ENCODE results near the gene ATP8B3. TPM values are rescaled to one million over a fixed set of nuclear protein-coding genes. Genes with fewer than 3 reads are reported as not detected.

Gene ATP8B3, protein sequence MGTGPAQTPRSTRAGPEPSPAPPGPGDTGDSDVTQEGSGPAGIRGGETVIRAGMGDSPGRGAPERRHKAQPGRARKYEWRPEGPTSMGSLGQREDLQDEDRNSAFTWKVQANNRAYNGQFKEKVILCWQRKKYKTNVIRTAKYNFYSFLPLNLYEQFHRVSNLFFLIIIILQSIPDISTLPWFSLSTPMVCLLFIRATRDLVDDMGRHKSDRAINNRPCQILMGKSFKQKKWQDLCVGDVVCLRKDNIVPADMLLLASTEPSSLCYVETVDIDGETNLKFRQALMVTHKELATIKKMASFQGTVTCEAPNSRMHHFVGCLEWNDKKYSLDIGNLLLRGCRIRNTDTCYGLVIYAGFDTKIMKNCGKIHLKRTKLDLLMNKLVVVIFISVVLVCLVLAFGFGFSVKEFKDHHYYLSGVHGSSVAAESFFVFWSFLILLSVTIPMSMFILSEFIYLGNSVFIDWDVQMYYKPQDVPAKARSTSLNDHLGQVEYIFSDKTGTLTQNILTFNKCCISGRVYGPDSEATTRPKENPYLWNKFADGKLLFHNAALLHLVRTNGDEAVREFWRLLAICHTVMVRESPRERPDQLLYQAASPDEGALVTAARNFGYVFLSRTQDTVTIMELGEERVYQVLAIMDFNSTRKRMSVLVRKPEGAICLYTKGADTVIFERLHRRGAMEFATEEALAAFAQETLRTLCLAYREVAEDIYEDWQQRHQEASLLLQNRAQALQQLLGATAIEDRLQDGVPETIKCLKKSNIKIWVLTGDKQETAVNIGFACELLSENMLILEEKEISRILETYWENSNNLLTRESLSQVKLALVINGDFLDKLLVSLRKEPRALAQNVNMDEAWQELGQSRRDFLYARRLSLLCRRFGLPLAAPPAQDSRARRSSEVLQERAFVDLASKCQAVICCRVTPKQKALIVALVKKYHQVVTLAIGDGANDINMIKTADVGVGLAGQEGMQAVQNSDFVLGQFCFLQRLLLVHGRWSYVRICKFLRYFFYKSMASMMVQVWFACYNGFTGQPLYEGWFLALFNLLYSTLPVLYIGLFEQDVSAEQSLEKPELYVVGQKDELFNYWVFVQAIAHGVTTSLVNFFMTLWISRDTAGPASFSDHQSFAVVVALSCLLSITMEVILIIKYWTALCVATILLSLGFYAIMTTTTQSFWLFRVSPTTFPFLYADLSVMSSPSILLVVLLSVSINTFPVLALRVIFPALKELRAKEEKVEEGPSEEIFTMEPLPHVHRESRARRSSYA (N-terminal part only)
- total RNA-seq: 1 to 10 TPM; 1.9 to 2.5 TPM
- 1 to 10 TPM in 5 of 6 donors, under 1 TPM in 1; 0.89 to 2.1 (median 1.3) TPM for polyA plus RNA-seq (ENCODE audit: insufficient read length in 6 of 6)
- long read RNA-seq, donor 1: 0 reads
- long read RNA-seq, donor 2: 0 reads
- long read RNA-seq, donor 3: 0 reads
- long read RNA-seq, donor 4: 0 reads
- long read RNA-seq, donor 5: 0 reads
- long read RNA-seq, donor 6: 0 reads
- long read RNA-seq, donor 7: 0 reads
- long read RNA-seq, donor 8: 0 reads
- long read RNA-seq, donor 9: 0 reads
- long read RNA-seq, donor 10, partial matches to known transcripts: 1 of 1 reads
- long read RNA-seq, donor 10, other reads (novel, unspliced or antisense): 0 of 1 reads
- long read RNA-seq, donor 11: 0 reads
- long read RNA-seq, donor 12: 0 reads

GRCh38 chr19:1811942-1812425, at the start of gene ATP8B3:
TSS of gene ATP8B3 (minus strand) at chr19:1812276. CDS start at chr19:1811736, 540 bp downstream.
- H3K4me1 ChIP-seq: peaks cover 11 to 21% of the 10 kb centered on the region in 2 donors
- no peaks in the 10 kb centered on the region for H3K9me3 ChIP-seq
- TF ChIP-seq, protein P1, sequence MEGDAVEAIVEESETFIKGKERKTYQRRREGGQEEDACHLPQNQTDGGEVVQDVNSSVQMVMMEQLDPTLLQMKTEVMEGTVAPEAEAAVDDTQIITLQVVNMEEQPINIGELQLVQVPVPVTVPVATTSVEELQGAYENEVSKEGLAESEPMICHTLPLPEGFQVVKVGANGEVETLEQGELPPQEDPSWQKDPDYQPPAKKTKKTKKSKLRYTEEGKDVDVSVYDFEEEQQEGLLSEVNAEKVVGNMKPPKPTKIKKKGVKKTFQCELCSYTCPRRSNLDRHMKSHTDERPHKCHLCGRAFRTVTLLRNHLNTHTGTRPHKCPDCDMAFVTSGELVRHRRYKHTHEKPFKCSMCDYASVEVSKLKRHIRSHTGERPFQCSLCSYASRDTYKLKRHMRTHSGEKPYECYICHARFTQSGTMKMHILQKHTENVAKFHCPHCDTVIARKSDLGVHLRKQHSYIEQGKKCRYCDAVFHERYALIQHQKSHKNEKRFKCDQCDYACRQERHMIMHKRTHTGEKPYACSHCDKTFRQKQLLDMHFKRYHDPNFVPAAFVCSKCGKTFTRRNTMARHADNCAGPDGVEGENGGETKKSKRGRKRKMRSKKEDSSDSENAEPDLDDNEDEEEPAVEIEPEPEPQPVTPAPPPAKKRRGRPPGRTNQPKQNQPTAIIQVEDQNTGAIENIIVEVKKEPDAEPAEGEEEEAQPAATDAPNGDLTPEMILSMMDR (IDR thresholded peaks at IDR 0.05): no peak
- peak within 1 kb of the TSS; percentile 38 to 57 for H3K4me3 ChIP-seq
- H3K27ac ChIP-seq: peak within 1 kb of the TSS in 1 of 2 donors; percentile 81
- no peak for DNase-seq
- H3K36me3 ChIP-seq: peaks cover 0 to 26% of the 10 kb centered on the region in 2 donors
- H3K27me3 ChIP-seq: no peaks in the 10 kb centered on the region
- no peak for ATAC-seq
- intact Hi-C loops (cut with DNase I): no loop called here

GRCh38 chr19:1861599-1862031, 49.5 kb upstream of the ATP8B3 start:
- no peak for ATAC-seq
- no peak for DNase-seq
- Histone ChIP-seq H3K9me3 (no peaks in the 10 kb centered on the region), H3K4me1 (peaks cover 34 to 70% of the 10 kb centered on the region in 2 donors), H3K27ac (peak overlapping the region in 1 of 2 donors; percentile 53), H3K4me3 (peak overlapping the region; percentile 61 to 76), H3K36me3 (no peaks in the 10 kb centered on the region), H3K27me3 (no peaks in the 10 kb centered on the region)
- TF ChIP-seq, protein P1 (IDR thresholded peaks at IDR 0.05): no peak
- intact Hi-C loops (cut with DNase I): no loop called here

GRCh38 chr19:1860821-1861598, 48.9 kb upstream of the ATP8B3 start:
- DNase-seq: peak in 1 of 4 donors; percentile 44
- peak overlapping the region in 1 of 2 donors; percentile 76 for H3K4me3 ChIP-seq

More at GRCh38 chr19:1860821-1861598, 48.9 kb upstream of the ATP8B3 start:
- intact Hi-C loops (cut with DNase I): no loop called here
- no peaks in the 10 kb centered on the region for H3K9me3 ChIP-seq
- H3K27me3 ChIP-seq: no peaks in the 10 kb centered on the region
- TF ChIP-seq, protein P1 (IDR thresholded peaks at IDR 0.05): no peak
- peak overlapping the region in 1 of 2 donors; percentile 41 for H3K27ac ChIP-seq
- H3K4me1 ChIP-seq: peaks cover 39 to 76% of the 10 kb centered on the region in 2 donors
- no peaks in the 10 kb centered on the region for H3K36me3 ChIP-seq
- ATAC-seq: no peak
